Chondrocyte (in vitro differentiated cells): ENCODE results near the gene GRK6. TPM values are rescaled to one million over a fixed set of nuclear protein-coding genes. Genes with fewer than 3 reads are reported as not detected.

Source experiments
- DNase-seq: peaks from one replicate; pipeline ENCODE4 v3.0.0; 2021; ENCODE audit warnings: mixed read lengths, low spot score
- H3K27ac Mint-ChIP-seq: one replicate; pipeline ENCODE4 v1.8.0; 2021; ENCODE audit warnings: mild to moderate bottlenecking, moderate library complexity, mixed read lengths; ENCODE audit not compliant: unreplicated experiment
- H3K27me3 Mint-ChIP-seq: 2 replicates; pipeline ENCODE4 v1.8.0; 2021; ENCODE audit warnings: low read depth, mixed read lengths
- H3K36me3 Mint-ChIP-seq: 2 replicates; pipeline ENCODE4 v1.8.0; 2021; ENCODE audit warnings: low read depth, mixed read lengths
- H3K4me1 Mint-ChIP-seq: 2 replicates; pipeline ENCODE4 v1.8.0; 2021; ENCODE audit warnings: low read depth, mild to moderate bottlenecking, mixed read lengths
- H3K4me3 Mint-ChIP-seq: one replicate; pipeline ENCODE4 v1.8.0; 2021; ENCODE audit warnings: mild to moderate bottlenecking, moderate library complexity, mixed read lengths; ENCODE audit not compliant: unreplicated experiment
- H3K9me3 Mint-ChIP-seq: 2 replicates; pipeline ENCODE4 v1.8.0; 2021; ENCODE audit warnings: low read depth, mixed read lengths
- CTCF ChIP-seq: fragments of 200-600 bp; sonication (generic); IDR thresholded peaks from 2 replicates; pipeline ENCODE4 v1.5.0; 2021; ENCODE audit warnings: antibody characterized with exemption, mild to moderate bottlenecking, moderate library complexity
- total RNA-seq: library from RNA; stranded (reverse); gene quantifications from 3 replicates; pipeline ENCODE4 v1.2.1, GENCODE V29; 2021

GRK6 gene
- total RNA-seq, 1 donor from 2014 or later: 26.3 TPM

- DNase-seq: no peak
- H3K27ac Mint-ChIP-seq: peak overlapping the region; percentile 95
- no peaks in the 10 kb centered on the region for H3K9me3 Mint-ChIP-seq
Measured at GRCh38 chr5:177474846-177475562, 48.5 kb downstream of the GRK6 start.

GRCh38 chr5:177475563-177476427, 49.3 kb downstream of the GRK6 start:
- no peak for TF ChIP-seq CTCF
- H3K9me3 Mint-ChIP-seq: no peaks in the 10 kb centered on the region
- peaks cover 78% of the 10 kb centered on the region for H3K4me1 Mint-ChIP-seq
- no peaks in the 10 kb centered on the region for H3K36me3 Mint-ChIP-seq
- no peaks in the 10 kb centered on the region for H3K27me3 Mint-ChIP-seq
- no peak overlapping the region for H3K4me3 Mint-ChIP-seq
- peak overlapping the region; percentile 99 for H3K27ac Mint-ChIP-seq
- DNase-seq: no peak

More at GRCh38 chr5:177474846-177475562, 48.5 kb downstream of the GRK6 start:
- Mint-ChIP-seq H3K36me3 (peaks cover 4% of the 10 kb centered on the region), H3K4me3 (no peak overlapping the region), H3K4me1 (peaks cover 80% of the 10 kb centered on the region), H3K27me3 (no peaks in the 10 kb centered on the region)
- no peak for TF ChIP-seq CTCF

- no peak for DNase-seq
- no peaks in the 10 kb centered on the region for H3K27me3 Mint-ChIP-seq
- H3K27ac Mint-ChIP-seq: peak overlapping the region; percentile 99
- no peak for TF ChIP-seq CTCF
- H3K9me3 Mint-ChIP-seq: no peaks in the 10 kb centered on the region
- no peak overlapping the region for H3K4me3 Mint-ChIP-seq
- H3K36me3 Mint-ChIP-seq: no peaks in the 10 kb centered on the region
- H3K4me1 Mint-ChIP-seq: peaks cover 69% of the 10 kb centered on the region
Measured at GRCh38 chr5:177476531-177477233, 50.2 kb downstream of the GRK6 start.

GRCh38 chr5:177477701-177478477, 51.4 kb downstream of the GRK6 start:
- H3K4me3 Mint-ChIP-seq: no peak overlapping the region
- H3K27ac Mint-ChIP-seq: peak overlapping the region; percentile 99
- TF ChIP-seq CTCF: no peak
- H3K4me1 Mint-ChIP-seq: peaks cover 73% of the 10 kb centered on the region
- H3K9me3 Mint-ChIP-seq: no peaks in the 10 kb centered on the region
- peaks cover 6% of the 10 kb centered on the region for H3K36me3 Mint-ChIP-seq
- DNase-seq: no peak
- H3K27me3 Mint-ChIP-seq: no peaks in the 10 kb centered on the region
